ENCODE measurements around the gene ADAMTSL4.

DNA sequence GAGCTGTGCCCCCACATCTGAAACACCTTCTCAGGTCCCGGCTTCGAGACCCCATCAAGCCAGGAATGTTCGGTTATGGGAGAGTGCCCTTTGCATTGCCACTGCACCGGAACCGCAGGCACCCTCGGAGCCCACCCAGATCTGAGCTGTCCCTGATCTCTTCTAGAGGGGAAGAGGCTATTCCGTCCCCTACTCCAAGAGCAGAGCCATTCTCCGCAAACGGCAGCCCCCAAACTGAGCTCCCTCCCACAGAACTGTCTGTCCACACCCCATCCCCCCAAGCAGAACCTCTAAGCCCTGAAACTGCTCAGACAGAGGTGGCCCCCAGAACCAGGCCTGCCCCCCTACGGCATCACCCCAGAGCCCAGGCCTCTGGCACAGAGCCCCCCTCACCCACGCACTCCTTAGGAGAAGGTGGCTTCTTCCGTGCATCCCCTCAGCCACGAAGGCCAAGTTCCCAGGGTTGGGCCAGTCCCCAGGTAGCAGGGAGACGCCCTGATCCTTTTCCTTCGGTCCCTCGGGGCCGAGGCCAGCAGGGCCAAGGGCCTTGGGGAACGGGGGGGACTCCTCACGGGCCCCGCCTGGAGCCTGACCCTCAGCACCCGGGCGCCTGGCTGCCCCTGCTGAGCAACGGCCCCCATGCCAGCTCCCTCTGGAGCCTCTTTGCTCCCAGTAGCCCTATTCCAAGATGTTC, 4.3 kb downstream of the ADAMTSL4 start:
- TF ChIP-seq TAF1 (IDR thresholded peaks at IDR 0.05; ENCODE audit: low read depth) (no peak), REST (IDR thresholded peaks at IDR 0.05; ENCODE audit: low read depth) (no peak), USF1 (IDR thresholded peaks at IDR 0.05) (no peak), TCF12 (IDR thresholded peaks at IDR 0.05; ENCODE audit: low read depth) (no peak), EGR1 (IDR thresholded peaks at IDR 0.05) (no peak), EP300 (IDR thresholded peaks at IDR 0.05; ENCODE audit: borderline replicate concordance) (no peak), TEAD4 (IDR thresholded peaks at IDR 0.05) (no peak), RAD21 (IDR thresholded peaks at IDR 0.05; ENCODE audit: low read depth) (no peak)
- TF ChIP-seq, protein P1, sequence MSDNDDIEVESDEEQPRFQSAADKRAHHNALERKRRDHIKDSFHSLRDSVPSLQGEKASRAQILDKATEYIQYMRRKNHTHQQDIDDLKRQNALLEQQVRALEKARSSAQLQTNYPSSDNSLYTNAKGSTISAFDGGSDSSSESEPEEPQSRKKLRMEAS (IDR thresholded peaks at IDR 0.05) = no peak
